ENCODE measurements around the gene CLHC1.
"Not testable (repeated sequence)": the region's sequence is repeated elsewhere in the genome, so short reads cannot be mapped to it uniquely, and the experiment has no call there.

CLHC1 gene

GRCh38 chr2:55153584-55154299, 78.4 kb downstream of the CLHC1 start:
- no peak for DNase-seq

- DNase-seq, result no peak
Measured at GRCh38 chr2:55152475-55153412, 79.3 kb downstream of the CLHC1 start.

DNA sequence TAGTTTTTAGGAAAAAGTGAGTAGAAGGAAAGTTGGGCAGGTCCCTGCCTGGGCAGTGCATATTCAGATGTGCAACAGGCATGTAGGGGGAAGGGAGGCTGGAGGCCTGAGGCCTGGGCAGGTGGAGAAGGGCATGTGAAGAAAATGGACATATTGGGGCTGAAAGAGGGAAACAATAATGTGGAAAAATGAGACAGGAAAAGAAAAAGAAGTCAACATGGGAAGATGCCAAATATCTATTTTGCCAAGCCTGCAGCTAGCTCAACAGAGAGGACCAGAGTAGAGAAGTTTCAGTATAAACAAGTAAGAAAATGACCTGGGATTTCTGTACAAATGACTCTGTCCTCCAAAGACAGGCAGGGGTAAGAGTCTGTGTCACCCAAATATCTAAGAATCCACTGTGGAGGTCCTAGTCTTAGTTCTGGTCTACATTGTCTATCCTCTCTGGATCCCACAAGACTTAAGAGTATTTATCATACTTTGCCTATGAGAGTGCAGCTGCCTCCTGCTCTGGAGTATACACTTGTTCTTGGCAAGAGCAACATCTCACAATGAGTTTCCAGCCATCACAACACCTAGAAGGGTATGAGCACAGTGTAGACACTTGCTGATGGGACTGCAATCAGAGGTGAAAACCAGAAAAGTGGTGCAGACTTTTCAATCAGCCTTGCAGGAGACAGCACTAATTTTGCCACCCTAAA, 80.2 kb downstream of the CLHC1 start:
- DNase-seq, result no peak

DNA sequence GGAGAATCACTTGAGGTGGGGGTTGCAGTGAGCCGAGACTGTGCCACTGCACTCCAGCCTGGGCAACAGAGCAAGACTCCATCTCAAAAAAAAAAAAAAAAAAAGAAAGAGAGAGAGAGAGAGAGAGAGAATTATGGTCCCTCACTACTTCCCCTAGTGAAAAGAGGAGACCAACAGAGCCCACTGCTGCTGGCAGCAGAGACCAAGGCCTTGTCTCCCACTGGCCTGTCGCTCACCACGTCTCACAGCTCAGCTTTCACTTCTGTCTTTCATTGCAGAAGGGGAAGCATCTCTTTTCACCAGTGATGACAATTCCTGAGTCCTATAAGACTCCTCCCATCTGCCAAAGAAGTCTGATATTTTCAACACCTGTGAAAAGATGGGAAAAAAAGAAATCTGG, 81.3 kb downstream of the CLHC1 start:
- peak in 3 of 51 donors; percentile 13 to 31 (median 21) for DNase-seq

- DNase-seq, result no peak
Measured at GRCh38 chr2:55148269-55148668, 83.8 kb downstream of the CLHC1 start.

- no peak for DNase-seq
Measured at GRCh38 chr2:55147531-55147930, 84.6 kb downstream of the CLHC1 start.

DNA sequence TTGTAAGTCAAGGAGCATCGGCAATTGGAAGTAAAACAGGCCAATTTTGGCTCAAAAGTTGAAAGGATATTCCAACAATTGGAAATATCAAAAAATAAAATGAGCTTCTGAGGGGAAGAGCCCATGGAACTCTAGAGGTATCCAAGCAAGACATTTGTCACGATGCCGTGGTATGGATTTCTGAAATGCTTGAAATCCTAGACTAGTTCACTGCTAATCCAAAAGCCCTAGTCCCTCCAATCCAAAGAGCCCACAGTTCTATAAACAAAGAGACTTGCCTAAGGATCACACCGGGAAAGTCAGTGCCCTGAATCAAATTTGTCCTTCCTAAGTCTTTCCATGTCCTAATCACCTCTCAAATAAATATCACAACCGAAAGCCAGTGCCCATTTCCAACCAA, 85.1 kb downstream of the CLHC1 start:
- no peak for DNase-seq

DNA sequence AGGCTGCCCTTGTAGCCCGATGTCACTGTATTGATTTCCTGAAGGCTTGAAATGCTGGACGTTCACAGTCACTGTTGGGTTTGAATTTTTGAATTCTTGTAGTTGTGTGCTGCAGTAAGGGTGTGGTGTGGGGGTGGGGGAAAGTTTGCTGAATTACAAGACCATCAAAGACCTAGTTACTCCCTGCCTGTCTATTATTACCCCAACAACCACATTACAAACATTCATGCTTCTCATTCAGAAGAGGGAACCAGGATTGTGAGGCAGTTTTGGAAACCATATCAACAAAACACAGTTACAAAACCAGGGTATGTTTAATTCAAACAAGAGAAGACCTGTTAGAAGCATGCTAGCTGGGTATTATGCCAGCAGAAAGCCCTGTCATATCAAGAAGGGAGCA, 85.8 kb downstream of the CLHC1 start:
- DNase-seq, result no peak

GRCh38 chr2:55144922-55145820, 86.9 kb downstream of the CLHC1 start:
- DNase-seq, result no peak

DNA sequence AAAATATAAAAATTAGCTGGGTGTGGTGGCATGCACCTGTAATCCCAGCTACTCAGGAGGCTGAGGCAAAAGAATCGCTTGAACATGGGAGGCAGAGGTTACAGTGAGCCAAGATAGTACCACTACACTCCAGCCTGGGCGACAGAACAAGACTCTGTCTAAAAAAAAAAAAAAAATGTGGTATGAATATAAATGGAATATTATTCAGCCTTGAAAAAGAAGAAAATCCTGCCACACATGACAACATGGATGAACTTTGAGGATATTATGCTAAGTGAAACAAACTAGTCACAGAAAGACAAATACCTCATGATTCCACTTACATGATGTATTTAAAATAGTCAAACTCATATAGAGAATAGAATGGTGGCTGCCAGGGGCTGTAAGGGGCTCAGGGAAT, 88.4 kb downstream of the CLHC1 start:
- not testable (repeated sequence) for DNase-seq

GRCh38 chr2:55142518-55142917, 89.6 kb downstream of the CLHC1 start:
- DNase-seq, result no peak

- no peak for DNase-seq
Measured at GRCh38 chr2:55141572-55142413, 90.3 kb downstream of the CLHC1 start.

GRCh38 chr2:55140316-55141219, 91.5 kb downstream of the CLHC1 start:
- no peak for DNase-seq

GRCh38 chr2:55139305-55139704, 92.8 kb downstream of the CLHC1 start:
- no peak for DNase-seq

DNA sequence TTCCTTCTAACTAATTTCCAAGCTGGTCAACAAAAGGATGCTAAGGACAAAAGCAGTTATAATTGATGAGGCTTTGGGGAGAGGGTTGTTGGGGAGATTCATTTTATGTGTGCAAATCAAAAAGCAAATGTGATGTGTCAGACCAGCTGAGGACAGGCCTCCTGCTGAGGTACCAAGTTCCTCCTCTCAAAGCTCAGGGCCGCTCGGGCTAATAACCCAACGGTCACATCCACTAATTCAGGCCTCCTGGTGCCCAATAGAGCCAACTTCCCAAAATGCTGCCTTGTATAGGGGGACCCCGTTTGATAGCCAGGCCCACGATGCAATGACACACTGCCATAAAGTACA, 93.2 kb downstream of the CLHC1 start:
- peak in 9 of 51 donors; percentile 22 to 67 (median 48) for DNase-seq

GRCh38 chr2:55138014-55138881, 93.8 kb downstream of the CLHC1 start:
- peak in 19 of 51 donors; percentile 17 to 89 (median 53) for DNase-seq

GRCh38 chr2:55137024-55137958, 94.8 kb downstream of the CLHC1 start:
- peak in 36 of 51 donors; percentile 23 to 80 (median 46) for DNase-seq

Data from hypothalamus (tissue), 51 donors.